Heart left ventricle (tissue), 13 donors: ENCODE results near the gene IVD.

Source experiments
- POLR2A ChIP-seq, 2 donors: fragments of 450-650 bp; IDR thresholded peaks; one replicate each; pipeline ENCODE4 v1.6.1; 2017; ENCODE audit warnings: antibody characterized with exemption in 2 of 2, mild to moderate bottlenecking in 2 of 2, moderate library complexity in 2 of 2
- TF ChIP-seq, protein P1 (sequence below), 12 donors: fragments of 200-600 bp; sonication (generic) in 4 of 12; IDR thresholded peaks; one replicate each; pipeline versions ENCODE4 v1.5.0 to v1.8.0; 2018 to 2022; ENCODE audit warnings: antibody characterized with exemption in 12 of 12, mild to moderate bottlenecking in 5 of 12
- donor health status: ischemic (EF 13 %, LVEDD 7.1; RV severe dilation, severe dysfunction).
- donor health status: DM: no; HTN: yes; CAD: no.
- donor health status: DM: no; HTN: no; CAD: no.
- donor health status: ischemic (EF 25% LVEDD 6.9; RV normal size, moderate dysfunction).
- donor health status: ischemic (EF 25% LVEDD 5.7; RV mildly dilated, moderate dysfunction).
- donor health status: ischemic (EF 35%, LVEDD 5.7; RV mildly dilated, moderate dysfunction).
- donor health status: nonischemic (EF 11% LVEDD 7.7; RV severe dilation, severe dysfunction).
- donor health status: DM: yes; HTN: yes; CAD: no.
- donor health status: PGD.
- donor health status: ischemic (EF 29% LVEDD 5.4; RV normal size, mild dysfunction).
- donor health status: nonischemic (EF 23%, LVEDD 6.1; RV moderate dilation, normal function).

- TF ChIP-seq, protein P1, sequence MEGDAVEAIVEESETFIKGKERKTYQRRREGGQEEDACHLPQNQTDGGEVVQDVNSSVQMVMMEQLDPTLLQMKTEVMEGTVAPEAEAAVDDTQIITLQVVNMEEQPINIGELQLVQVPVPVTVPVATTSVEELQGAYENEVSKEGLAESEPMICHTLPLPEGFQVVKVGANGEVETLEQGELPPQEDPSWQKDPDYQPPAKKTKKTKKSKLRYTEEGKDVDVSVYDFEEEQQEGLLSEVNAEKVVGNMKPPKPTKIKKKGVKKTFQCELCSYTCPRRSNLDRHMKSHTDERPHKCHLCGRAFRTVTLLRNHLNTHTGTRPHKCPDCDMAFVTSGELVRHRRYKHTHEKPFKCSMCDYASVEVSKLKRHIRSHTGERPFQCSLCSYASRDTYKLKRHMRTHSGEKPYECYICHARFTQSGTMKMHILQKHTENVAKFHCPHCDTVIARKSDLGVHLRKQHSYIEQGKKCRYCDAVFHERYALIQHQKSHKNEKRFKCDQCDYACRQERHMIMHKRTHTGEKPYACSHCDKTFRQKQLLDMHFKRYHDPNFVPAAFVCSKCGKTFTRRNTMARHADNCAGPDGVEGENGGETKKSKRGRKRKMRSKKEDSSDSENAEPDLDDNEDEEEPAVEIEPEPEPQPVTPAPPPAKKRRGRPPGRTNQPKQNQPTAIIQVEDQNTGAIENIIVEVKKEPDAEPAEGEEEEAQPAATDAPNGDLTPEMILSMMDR (IDR thresholded peaks at IDR 0.05) = no peak
- TF ChIP-seq POLR2A (IDR thresholded peaks at IDR 0.05) = no peak
Observed at GRCh38 chr15:40392986-40393948, 12.3 kb upstream of the IVD start.
